Measurements from ENCODE around the gene BMF. TPM values are rescaled to one million over a fixed set of nuclear protein-coding genes. Genes with fewer than 3 reads are reported as not detected.
A peak's percentile ranks its signal among the peaks of the same experiment; 100 is the strongest.

Gene BMF
- total and polyA plus RNA-seq, 4 donors: 8.8 to 42.5 (median 11.1) TPM

DNA sequence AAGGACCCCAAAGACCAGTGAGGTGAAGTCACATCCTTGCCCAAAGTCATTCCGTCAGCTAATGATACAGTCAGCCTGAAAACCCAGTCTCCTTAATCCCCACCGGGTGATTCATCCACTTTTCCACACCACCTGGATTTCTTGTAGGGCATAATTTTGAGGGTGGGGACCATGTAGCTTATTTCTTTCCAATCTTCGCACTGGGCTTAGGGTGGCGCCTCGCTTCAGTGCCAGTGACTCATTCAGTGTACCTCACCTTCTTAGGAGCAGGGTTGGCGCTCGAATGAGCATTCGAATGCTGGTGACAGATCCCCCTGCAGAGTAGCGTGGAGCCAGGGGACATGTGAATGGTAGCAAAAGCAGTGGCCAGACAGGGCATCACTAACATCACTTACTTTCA is 24.0 kb downstream of the BMF start:
- peaks cover 20 to 56% (median 29%) of the 10 kb centered on the region in 5 donors for H3K4me1 ChIP-seq (ENCODE audit: control insufficient read depth in 5 of 5, insufficient read depth in 5 of 5, low read length in 5 of 5)
- 94 to 98% methylated on average over 9 of the region's 9 CpGs for WGBS, 2 donors
- no peaks in the 10 kb centered on the region for H3K27me3 ChIP-seq (ENCODE audit: control insufficient read depth in 3 of 3, insufficient read depth in 3 of 3, low read length in 2 of 3)
- no peak overlapping the region for H3K4me3 ChIP-seq
- H3K9me3 ChIP-seq (ENCODE audit: control insufficient read depth in 4 of 4, insufficient read depth in 3 of 4, low read length in 3 of 4): no peaks in the 10 kb centered on the region
- ATAC-seq (ENCODE audit: insufficient read depth, low FRiP score) (no peak), DNase-seq (no peak)
- H3K36me3 ChIP-seq (ENCODE audit: control insufficient read depth in 4 of 4, insufficient read depth in 4 of 4, low read length in 4 of 4): peaks cover 0 to 3% (median 1%) of the 10 kb centered on the region in 4 donors
- H3K9ac ChIP-seq (ENCODE audit: insufficient read depth in 1 of 2, low read length in 2 of 2): no peak overlapping the region
- H3K27ac ChIP-seq (ENCODE audit: low read depth in 1 of 2, low read length in 1 of 2): no peak overlapping the region
- TF ChIP-seq, protein P1, sequence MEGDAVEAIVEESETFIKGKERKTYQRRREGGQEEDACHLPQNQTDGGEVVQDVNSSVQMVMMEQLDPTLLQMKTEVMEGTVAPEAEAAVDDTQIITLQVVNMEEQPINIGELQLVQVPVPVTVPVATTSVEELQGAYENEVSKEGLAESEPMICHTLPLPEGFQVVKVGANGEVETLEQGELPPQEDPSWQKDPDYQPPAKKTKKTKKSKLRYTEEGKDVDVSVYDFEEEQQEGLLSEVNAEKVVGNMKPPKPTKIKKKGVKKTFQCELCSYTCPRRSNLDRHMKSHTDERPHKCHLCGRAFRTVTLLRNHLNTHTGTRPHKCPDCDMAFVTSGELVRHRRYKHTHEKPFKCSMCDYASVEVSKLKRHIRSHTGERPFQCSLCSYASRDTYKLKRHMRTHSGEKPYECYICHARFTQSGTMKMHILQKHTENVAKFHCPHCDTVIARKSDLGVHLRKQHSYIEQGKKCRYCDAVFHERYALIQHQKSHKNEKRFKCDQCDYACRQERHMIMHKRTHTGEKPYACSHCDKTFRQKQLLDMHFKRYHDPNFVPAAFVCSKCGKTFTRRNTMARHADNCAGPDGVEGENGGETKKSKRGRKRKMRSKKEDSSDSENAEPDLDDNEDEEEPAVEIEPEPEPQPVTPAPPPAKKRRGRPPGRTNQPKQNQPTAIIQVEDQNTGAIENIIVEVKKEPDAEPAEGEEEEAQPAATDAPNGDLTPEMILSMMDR (IDR thresholded peaks at IDR 0.05; ENCODE audit: control extremely low read depth, extremely low read depth): no peak

DNA sequence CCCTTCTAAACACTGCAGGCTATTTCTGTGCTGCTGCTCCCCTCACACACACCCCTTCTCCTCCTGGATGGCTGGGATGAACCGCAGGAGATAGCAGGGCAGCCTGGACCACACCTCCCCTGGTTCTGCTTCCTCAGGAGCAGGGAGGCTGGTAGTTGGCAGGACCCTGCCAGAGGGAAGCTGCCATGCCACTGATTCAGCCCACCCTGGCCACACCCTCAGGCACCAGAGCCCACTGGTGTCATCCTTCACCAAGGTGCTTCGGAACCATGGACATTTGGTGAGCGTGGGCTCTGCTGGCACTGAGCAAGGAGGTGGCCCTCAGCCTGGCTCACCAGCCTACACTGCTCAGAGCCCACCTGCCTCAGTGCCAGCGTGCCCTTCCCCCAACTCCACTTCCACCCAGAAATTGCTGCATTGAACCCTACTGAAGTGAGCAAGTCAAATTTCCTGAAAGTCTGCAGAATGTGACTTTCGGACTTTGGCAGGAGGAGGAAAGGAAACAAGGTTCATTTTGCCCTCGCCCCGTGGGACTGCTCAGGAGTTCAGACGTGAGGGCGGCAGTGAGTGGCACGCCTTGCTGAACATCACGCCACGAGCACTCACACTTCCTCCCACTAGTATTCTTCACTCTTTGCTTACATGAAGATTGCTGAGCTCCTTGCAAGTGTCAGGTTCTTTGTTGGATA is 26.3 kb downstream of the BMF start:
- no peaks in the 10 kb centered on the region for H3K27me3 ChIP-seq (ENCODE audit: control insufficient read depth in 3 of 3, insufficient read depth in 3 of 3, low read length in 2 of 3)
- H3K9ac ChIP-seq (ENCODE audit: insufficient read depth in 1 of 2, low read length in 2 of 2): peak overlapping the region in 1 of 2 donors; percentile 65
- WGBS, 2 donors: 55 to 63% methylated on average over 12 of the region's 12 CpGs
- DNase-seq (no peak), ATAC-seq (ENCODE audit: insufficient read depth, low FRiP score) (no peak)
- H3K27ac ChIP-seq (ENCODE audit: low read depth in 1 of 2, low read length in 1 of 2): peak overlapping the region; percentile 32 to 83
- H3K4me1 ChIP-seq (ENCODE audit: control insufficient read depth in 5 of 5, insufficient read depth in 5 of 5, low read length in 5 of 5): peaks cover 6 to 36% (median 16%) of the 10 kb centered on the region in 5 donors
- H3K4me3 ChIP-seq: no peak overlapping the region
- H3K36me3 ChIP-seq (ENCODE audit: control insufficient read depth in 4 of 4, insufficient read depth in 4 of 4, low read length in 4 of 4): no peaks in the 10 kb centered on the region
- TF ChIP-seq, protein P1 (IDR thresholded peaks at IDR 0.05; ENCODE audit: control extremely low read depth, extremely low read depth): no peak
- H3K9me3 ChIP-seq (ENCODE audit: control insufficient read depth in 4 of 4, insufficient read depth in 3 of 4, low read length in 3 of 4): no peaks in the 10 kb centered on the region

DNA sequence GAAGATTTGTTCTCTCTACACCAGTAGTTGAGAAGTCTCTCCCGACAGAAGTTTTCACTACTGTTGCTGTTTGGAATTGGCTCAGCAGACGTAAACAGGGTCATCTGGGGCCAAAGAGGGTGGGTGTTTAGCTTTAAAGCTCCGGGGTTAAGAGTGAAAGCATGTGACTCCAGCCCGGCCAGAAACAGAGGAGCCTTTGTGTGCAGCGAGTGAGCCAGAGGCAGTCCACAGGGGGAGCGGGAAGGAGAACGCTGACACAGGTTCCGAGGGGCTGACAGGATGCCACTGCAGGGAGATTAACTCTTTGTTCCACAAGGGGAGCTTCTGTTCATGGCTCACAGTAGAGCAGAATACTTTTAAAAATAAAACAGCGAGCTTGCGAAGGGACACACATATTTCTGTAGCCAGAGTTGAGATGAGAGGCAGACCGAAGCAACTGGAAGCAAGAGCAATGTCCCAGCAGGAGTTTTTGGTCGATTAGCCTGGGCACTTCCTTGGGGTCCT is 26.9 kb downstream of the BMF start:
- Histone ChIP-seq H3K36me3 (ENCODE audit: control insufficient read depth in 4 of 4, insufficient read depth in 4 of 4, low read length in 4 of 4) (no peaks in the 10 kb centered on the region), H3K27me3 (ENCODE audit: control insufficient read depth in 3 of 3, insufficient read depth in 3 of 3, low read length in 2 of 3) (no peaks in the 10 kb centered on the region), H3K4me1 (ENCODE audit: control insufficient read depth in 5 of 5, insufficient read depth in 5 of 5, low read length in 5 of 5) (peaks cover 6 to 30% (median 16%) of the 10 kb centered on the region in 5 donors), H3K4me3 (no peak overlapping the region), H3K27ac (ENCODE audit: low read depth in 1 of 2, low read length in 1 of 2) (peak overlapping the region; percentile 17 to 83), H3K9me3 (ENCODE audit: control insufficient read depth in 4 of 4, insufficient read depth in 3 of 4, low read length in 3 of 4) (no peaks in the 10 kb centered on the region), H3K9ac (ENCODE audit: insufficient read depth in 1 of 2, low read length in 2 of 2) (peak overlapping the region in 1 of 2 donors; percentile 65)
- ATAC-seq (ENCODE audit: insufficient read depth, low FRiP score): peak; percentile 76
- 11 to 13% methylated on average over 12 of the region's 12 CpGs for WGBS, 2 donors
- DNase-seq: peak; percentile 87 to 94 (median 93)
- TF ChIP-seq, protein P1 (IDR thresholded peaks at IDR 0.05; ENCODE audit: control extremely low read depth, extremely low read depth): no peak
